Measurements from ENCODE around the gene KLHL8. TPM values are rescaled to one million over a fixed set of nuclear protein-coding genes. Genes with fewer than 3 reads are reported as not detected.

The KLHL8 gene
- polyA plus RNA-seq, 1 donor (not counting 4 experiments of a cell fraction or from before 2014, with no cell fraction given): 6.7 TPM

- TF ChIP-seq EZH2 (IDR thresholded peaks at IDR 0.05; ENCODE audit: low read length) (no peak), CTCF (optimal IDR thresholded peaks at IDR 0.05 in 1 of 3, IDR thresholded peaks at IDR 0.05 in 1 of 3, conservative IDR thresholded peaks at IDR 0.05 in 1 of 3; ENCODE audit: extremely low read depth in 1 of 3, insufficient read depth in 2 of 3, low read length in 3 of 3) (no peak)
- Histone ChIP-seq H3K27ac (ENCODE audit: control insufficient read depth, insufficient read depth, low read length) (no peak overlapping the region), H3K36me3 (ENCODE audit: control insufficient read depth in 2 of 2, extremely low read depth in 1 of 2, insufficient read depth in 2 of 2, low read length in 2 of 2) (peaks cover 0 to 14% of the 10 kb centered on the region in 2 experiments), H3K4me3 (ENCODE audit: control insufficient read depth in 2 of 3, extremely low read depth in 1 of 3, insufficient read depth in 2 of 3, low read depth in 1 of 3, low read length in 3 of 3) (no peak overlapping the region), H2AFZ (ENCODE audit: control insufficient read depth, low read length) (no peak overlapping the region), H3K9me3 (ENCODE audit: control insufficient read depth, low read depth, low read length) (no peaks in the 10 kb centered on the region), H3K9ac (ENCODE audit: control insufficient read depth, extremely low read depth, insufficient read depth, low read length) (no peak overlapping the region), H3K4me1 (ENCODE audit: control insufficient read depth, extremely low read depth, insufficient read depth, low read length) (no peaks in the 10 kb centered on the region), H3K9me1 (ENCODE audit: control insufficient read depth, extremely low read depth, insufficient read depth, low read length) (no peaks in the 10 kb centered on the region), H4K20me1 (ENCODE audit: control insufficient read depth, extremely low read depth, insufficient read depth, low read length) (no peaks in the 10 kb centered on the region), H3K79me2 (ENCODE audit: control insufficient read depth, insufficient read depth, low read length) (no peaks in the 10 kb centered on the region), H3K4me2 (ENCODE audit: control insufficient read depth, extremely low read depth, insufficient read depth, low read depth, low read length) (no peak overlapping the region), H3K27me3 (ENCODE audit: control insufficient read depth, extremely low read depth, insufficient read depth, low read length) (no peaks in the 10 kb centered on the region)
- dilution Hi-C loops (cut with MboI; ENCODE audit: extremely low pct_ligation_motif_present, low sequenced_read_pairs): no loop called here
- DNase-seq (ENCODE audit: low read depth, low spot score): no peak
- FAIRE-seq: no peak
Observed at GRCh38 chr4:87144356-87144755, 76.1 kb downstream of the KLHL8 start.

- no peaks in the 10 kb centered on the region for H4K20me1 ChIP-seq (ENCODE audit: control insufficient read depth, extremely low read depth, insufficient read depth, low read length)
- H3K4me3 ChIP-seq (ENCODE audit: control insufficient read depth in 2 of 3, extremely low read depth in 1 of 3, insufficient read depth in 2 of 3, low read depth in 1 of 3, low read length in 3 of 3): no peak overlapping the region
- H3K27me3 ChIP-seq (ENCODE audit: control insufficient read depth, extremely low read depth, insufficient read depth, low read length): no peaks in the 10 kb centered on the region
- dilution Hi-C loops (cut with MboI; ENCODE audit: extremely low pct_ligation_motif_present, low sequenced_read_pairs): no loop called here
- no peak for TF ChIP-seq CTCF (optimal IDR thresholded peaks at IDR 0.05 in 1 of 3, IDR thresholded peaks at IDR 0.05 in 1 of 3, conservative IDR thresholded peaks at IDR 0.05 in 1 of 3; ENCODE audit: extremely low read depth in 1 of 3, insufficient read depth in 2 of 3, low read length in 3 of 3)
- no peak for TF ChIP-seq EZH2 (IDR thresholded peaks at IDR 0.05; ENCODE audit: low read length)
- H3K9me1 ChIP-seq (ENCODE audit: control insufficient read depth, extremely low read depth, insufficient read depth, low read length): no peaks in the 10 kb centered on the region
- FAIRE-seq (no peak), DNase-seq (ENCODE audit: low read depth, low spot score) (no peak)
- peaks cover 0 to 20% of the 10 kb centered on the region in 2 experiments for H3K36me3 ChIP-seq (ENCODE audit: control insufficient read depth in 2 of 2, extremely low read depth in 1 of 2, insufficient read depth in 2 of 2, low read length in 2 of 2)
- no peak overlapping the region for H3K9ac ChIP-seq (ENCODE audit: control insufficient read depth, extremely low read depth, insufficient read depth, low read length)
- no peak overlapping the region for H2AFZ ChIP-seq (ENCODE audit: control insufficient read depth, low read length)
- H3K4me2 ChIP-seq (ENCODE audit: control insufficient read depth, extremely low read depth, insufficient read depth, low read depth, low read length): no peak overlapping the region
- no peaks in the 10 kb centered on the region for H3K79me2 ChIP-seq (ENCODE audit: control insufficient read depth, insufficient read depth, low read length)
- no peak overlapping the region for H3K27ac ChIP-seq (ENCODE audit: control insufficient read depth, insufficient read depth, low read length)
- H3K9me3 ChIP-seq (ENCODE audit: control insufficient read depth, low read depth, low read length): no peaks in the 10 kb centered on the region
- no peaks in the 10 kb centered on the region for H3K4me1 ChIP-seq (ENCODE audit: control insufficient read depth, extremely low read depth, insufficient read depth, low read length)
Observed at GRCh38 chr4:87141428-87141827, 79.0 kb downstream of the KLHL8 start.

Data from keratinocyte (primary cell).